Stimulated activated naive B cell treated with anti-CD40 and anti-IgM and Interleukin-4, amounts not matched to agents 10 μg/mL and 1 μg/mL and 100 μg/mL, for 72 hours (primary cell): ENCODE measurements around the gene PIK3R5.
A peak's percentile ranks its signal among the peaks of the same experiment; 100 is the strongest.

Experiments
- ATAC-seq, 2 donors: fragments of 150-1000 bp; cut with Tn5 transposase; replicated peaks; 2 replicates each; pipeline ENCODE4 v1.10.0; 2021; ENCODE audit warnings: moderate library complexity in 1 of 2
- DNase-seq: peaks from one replicate; pipeline ENCODE4 v3.0.0; 2021
- H3K27ac Mint-ChIP-seq: one replicate; pipeline ENCODE4 v1.8.0; 2022; ENCODE audit warnings: mild to moderate bottlenecking, mixed read lengths
- H3K27me3 Mint-ChIP-seq, 2 donors: one replicate each; pipeline ENCODE4 v1.8.0; 2022; ENCODE audit warnings: mixed read lengths in 2 of 2
- H3K36me3 Mint-ChIP-seq, 2 donors: one replicate each; pipeline ENCODE4 v1.8.0; 2022; ENCODE audit warnings: mixed read lengths in 2 of 2, mild to moderate bottlenecking in 1 of 2
- H3K4me1 Mint-ChIP-seq, 2 donors: one replicate each; pipeline ENCODE4 v1.8.0; 2022; ENCODE audit warnings: mixed read lengths in 2 of 2, mild to moderate bottlenecking in 1 of 2
- H3K4me3 Mint-ChIP-seq, 2 donors: one replicate each; pipeline ENCODE4 v1.8.0; 2022; ENCODE audit warnings: mild to moderate bottlenecking in 2 of 2, mixed read lengths in 2 of 2, moderate library complexity in 1 of 2
- H3K9me3 Mint-ChIP-seq, 2 donors: one replicate each; pipeline ENCODE4 v1.8.0; 2022; ENCODE audit warnings: mixed read lengths in 2 of 2, mild to moderate bottlenecking in 1 of 2

The PIK3R5 gene

GRCh38 chr17:8900207-8900606, 65.3 kb downstream of the PIK3R5 start:
- Mint-ChIP-seq H3K36me3 (peaks cover 54 to 76% of the 10 kb centered on the region in 2 donors), H3K4me1 (peaks cover 60 to 80% of the 10 kb centered on the region in 2 donors), H3K27ac (peak overlapping the region; percentile 90), H3K4me3 (peak overlapping the region; percentile 69 to 73), H3K9me3 (no peaks in the 10 kb centered on the region), H3K27me3 (no peaks in the 10 kb centered on the region)
- DNase-seq (no peak), ATAC-seq (no peak)

GRCh38 chr17:8898636-8899035, 66.9 kb downstream of the PIK3R5 start:
- DNase-seq (no peak), ATAC-seq (peak in 1 of 2 donors; percentile 13)
- Mint-ChIP-seq H3K27me3 (no peaks in the 10 kb centered on the region), H3K27ac (peak overlapping the region; percentile 90), H3K9me3 (no peaks in the 10 kb centered on the region), H3K4me1 (peaks cover 58 to 80% of the 10 kb centered on the region in 2 donors), H3K36me3 (peaks cover 46 to 73% of the 10 kb centered on the region in 2 donors), H3K4me3 (peak overlapping the region; percentile 25 to 46)

GRCh38 chr17:8898126-8898525, 67.4 kb downstream of the PIK3R5 start:
- Mint-ChIP-seq H3K9me3 (no peaks in the 10 kb centered on the region), H3K36me3 (peaks cover 46 to 77% of the 10 kb centered on the region in 2 donors), H3K27me3 (no peaks in the 10 kb centered on the region), H3K4me3 (peak overlapping the region; percentile 30 to 46), H3K27ac (peak overlapping the region; percentile 90), H3K4me1 (peaks cover 58 to 83% of the 10 kb centered on the region in 2 donors)
- DNase-seq (no peak), ATAC-seq (peak; percentile 23 to 26)

- no peaks in the 10 kb centered on the region for H3K9me3 Mint-ChIP-seq
- no peak overlapping the region for H3K4me3 Mint-ChIP-seq
- H3K36me3 Mint-ChIP-seq = peaks cover 55 to 83% of the 10 kb centered on the region in 2 donors
- peaks cover 67 to 91% of the 10 kb centered on the region in 2 donors for H3K4me1 Mint-ChIP-seq
- DNase-seq (no peak), ATAC-seq (no peak)
- peak overlapping the region; percentile 90 for H3K27ac Mint-ChIP-seq
- H3K27me3 Mint-ChIP-seq = no peaks in the 10 kb centered on the region
These were observed 68.6 kb downstream of the PIK3R5 start for GRCh38 chr17:8896641-8897635.

- Mint-ChIP-seq H3K4me3 (no peak overlapping the region), H3K9me3 (no peaks in the 10 kb centered on the region), H3K27me3 (no peaks in the 10 kb centered on the region), H3K27ac (peak overlapping the region; percentile 81), H3K36me3 (peaks cover 52 to 78% of the 10 kb centered on the region in 2 donors), H3K4me1 (peaks cover 61 to 85% of the 10 kb centered on the region in 2 donors)
- DNase-seq (no peak), ATAC-seq (no peak)
These were observed 69.4 kb downstream of the PIK3R5 start for GRCh38 chr17:8896087-8896486.

- ATAC-seq = peak; percentile 24 to 31
- Mint-ChIP-seq H3K36me3 (peaks cover 50 to 76% of the 10 kb centered on the region in 2 donors), H3K27me3 (no peaks in the 10 kb centered on the region), H3K27ac (peak overlapping the region; percentile 74), H3K4me1 (peaks cover 51 to 73% of the 10 kb centered on the region in 2 donors), H3K4me3 (no peak overlapping the region), H3K9me3 (no peaks in the 10 kb centered on the region)
- DNase-seq = no peak
These were observed 70.6 kb downstream of the PIK3R5 start for GRCh38 chr17:8894673-8895578.

GRCh38 chr17:8894202-8894671, 71.3 kb downstream of the PIK3R5 start:
- no peak overlapping the region for H3K4me3 Mint-ChIP-seq
- no peaks in the 10 kb centered on the region for H3K9me3 Mint-ChIP-seq
- DNase-seq = no peak
- peaks cover 48 to 70% of the 10 kb centered on the region in 2 donors for H3K4me1 Mint-ChIP-seq
- H3K27ac Mint-ChIP-seq = peak overlapping the region; percentile 74
- no peaks in the 10 kb centered on the region for H3K27me3 Mint-ChIP-seq
- ATAC-seq = no peak
- H3K36me3 Mint-ChIP-seq = peaks cover 50 to 80% of the 10 kb centered on the region in 2 donors

- Mint-ChIP-seq H3K27ac (peak overlapping the region; percentile 51), H3K4me1 (peaks cover 43 to 65% of the 10 kb centered on the region in 2 donors), H3K4me3 (no peak overlapping the region), H3K36me3 (peaks cover 47 to 81% of the 10 kb centered on the region in 2 donors), H3K27me3 (no peaks in the 10 kb centered on the region), H3K9me3 (no peaks in the 10 kb centered on the region)
- DNase-seq (no peak), ATAC-seq (no peak)
These were observed 71.8 kb downstream of the PIK3R5 start for GRCh38 chr17:8893621-8894201.

- H3K36me3 Mint-ChIP-seq = peaks cover 45 to 84% of the 10 kb centered on the region in 2 donors
- H3K27me3 Mint-ChIP-seq = no peaks in the 10 kb centered on the region
- H3K27ac Mint-ChIP-seq = no peak overlapping the region
- no peak overlapping the region for H3K4me3 Mint-ChIP-seq
- ATAC-seq (no peak), DNase-seq (no peak)
- no peaks in the 10 kb centered on the region for H3K9me3 Mint-ChIP-seq
- H3K4me1 Mint-ChIP-seq = peaks cover 37 to 58% of the 10 kb centered on the region in 2 donors
These were observed 72.4 kb downstream of the PIK3R5 start for GRCh38 chr17:8893059-8893458.

- Mint-ChIP-seq H3K4me1 (peaks cover 32 to 54% of the 10 kb centered on the region in 2 donors), H3K9me3 (no peaks in the 10 kb centered on the region), H3K27ac (peak overlapping the region; percentile 59), H3K36me3 (peaks cover 44 to 79% of the 10 kb centered on the region in 2 donors), H3K27me3 (no peaks in the 10 kb centered on the region), H3K4me3 (peak overlapping the region in 1 of 2 donors; percentile 53)
- ATAC-seq (peak; percentile 68 to 87), DNase-seq (no peak)
These were observed 73.2 kb downstream of the PIK3R5 start for GRCh38 chr17:8892338-8892690.

- Mint-ChIP-seq H3K4me1 (peaks cover 28 to 43% of the 10 kb centered on the region in 2 donors), H3K27ac (no peak overlapping the region), H3K36me3 (peaks cover 48 to 78% of the 10 kb centered on the region in 2 donors), H3K9me3 (no peaks in the 10 kb centered on the region), H3K27me3 (no peaks in the 10 kb centered on the region), H3K4me3 (no peak overlapping the region)
- DNase-seq (no peak), ATAC-seq (no peak)
These were observed 74.8 kb downstream of the PIK3R5 start for GRCh38 chr17:8890671-8891070.

- no peak for ATAC-seq
- Mint-ChIP-seq H3K4me1 (peaks cover 19 to 33% of the 10 kb centered on the region in 2 donors), H3K27ac (no peak overlapping the region), H3K36me3 (peaks cover 49 to 77% of the 10 kb centered on the region in 2 donors), H3K9me3 (no peaks in the 10 kb centered on the region), H3K27me3 (no peaks in the 10 kb centered on the region), H3K4me3 (no peak overlapping the region)
- no peak for DNase-seq
These were observed 75.9 kb downstream of the PIK3R5 start for GRCh38 chr17:8889458-8890210.

- Mint-ChIP-seq H3K27me3 (no peaks in the 10 kb centered on the region), H3K4me3 (no peak overlapping the region), H3K4me1 (peaks cover 16 to 25% of the 10 kb centered on the region in 2 donors), H3K27ac (peak overlapping the region; percentile 25), H3K36me3 (peaks cover 54 to 78% of the 10 kb centered on the region in 2 donors), H3K9me3 (no peaks in the 10 kb centered on the region)
- DNase-seq (no peak), ATAC-seq (no peak)
These were observed 76.7 kb downstream of the PIK3R5 start for GRCh38 chr17:8888704-8889302.
